IMR-90 (cell line): ENCODE data around the gene LY9. TPM values are rescaled to one million over a fixed set of nuclear protein-coding genes. Genes with fewer than 3 reads are reported as not detected.

ENCODE experiments used
- ATAC-seq: fragments of 200-7000 bp; cut with Tn5 transposase; 2 replicates; pipeline ENCODE4 v1.9.1; 2020; ENCODE audit warnings: low read depth, mild to moderate bottlenecking, moderate library complexity
- BruUV-seq: library from RNA; stranded (reverse); fragments of 400-500 nt; replicated peaks from 2 replicates; lab custom pipeline; 2021; lab: Mats Ljungman, UMichigan
- CTCF ChIA-PET: fragments of 300-600 bp; formaldehyde crosslinking; extraction: SDS; loops from one replicate; lab custom pipeline; 2021; ENCODE audit warnings: antibody characterized with exemption; lab: Yijun Ruan, JAX
- POLR2A ChIA-PET: fragments of 300-600 bp; sonication (Branson Sonifier 250); formaldehyde crosslinking; loops from one replicate; lab custom pipeline; 2022; ENCODE audit warnings: antibody characterized with exemption; ENCODE audit not compliant: unreplicated experiment; lab: Charles Lee
- DNase-seq: peaks from one replicate; pipeline ENCODE4 v3.0.0; 2013
- H2AFZ ChIP-seq: replicated peaks from 2 replicates; pipeline ENCODE3; 2013; ENCODE audit warnings: low read length, mild to moderate bottlenecking; ENCODE audit not compliant: poor library complexity
- H2AK5ac ChIP-seq: 2 replicates; pipeline ENCODE4 v1.6.1; 2013; ENCODE audit warnings: low read depth, low read length, inconsistent platforms
- H2AK9ac ChIP-seq: replicated peaks from 2 replicates; pipeline ENCODE3; 2013; ENCODE audit warnings: mild to moderate bottlenecking, low read depth, low read length, moderate library complexity; ENCODE audit not compliant: poor library complexity
- H2BK120ac ChIP-seq: 2 replicates; pipeline ENCODE4 v1.6.1; 2013; ENCODE audit warnings: low read depth, low read length, inconsistent platforms
- H2BK15ac ChIP-seq: 3 replicates; pipeline ENCODE4 v1.6.1; 2013; ENCODE audit warnings: low read depth, low read length, inconsistent platforms
- H2BK20ac ChIP-seq: 2 replicates; pipeline ENCODE4 v1.6.1; 2013; ENCODE audit warnings: low read depth, mild to moderate bottlenecking, inconsistent platforms, low read length, moderate library complexity
- H2BK5ac ChIP-seq: 2 replicates; pipeline ENCODE4 v1.6.1; 2013; ENCODE audit warnings: mild to moderate bottlenecking, low read depth, low read length, inconsistent platforms; ENCODE audit not compliant: poor library complexity, severe bottlenecking
- H3K14ac ChIP-seq: replicated peaks from 2 replicates; pipeline ENCODE4 v1.6.1; 2013; ENCODE audit warnings: low read depth, low read length, inconsistent platforms
- H3K18ac ChIP-seq: 2 replicates; pipeline ENCODE4 v1.6.1; 2013; ENCODE audit warnings: low read depth, low read length, control low read depth
- H3K23ac ChIP-seq: 2 replicates; pipeline ENCODE4 v1.6.1; 2013; ENCODE audit warnings: low read depth, low read length, inconsistent platforms
- H3K27ac ChIP-seq: 2 replicates; pipeline ENCODE4 v1.5.1; 2013; ENCODE audit warnings: mild to moderate bottlenecking, control low read depth, low read length; ENCODE audit not compliant: insufficient read depth
- H3K27me3 ChIP-seq: 2 replicates; pipeline ENCODE4 v1.6.1; 2013; ENCODE audit warnings: low read length; ENCODE audit not compliant: control insufficient read depth, insufficient read depth
- H3K36me3 ChIP-seq: 2 replicates; pipeline ENCODE4 v1.6.1; 2013; ENCODE audit warnings: low read length, mixed read lengths; ENCODE audit not compliant: control insufficient read depth, insufficient read depth
- H3K4ac ChIP-seq: 2 replicates; pipeline ENCODE4 v1.6.1; 2013; ENCODE audit warnings: low read depth, low read length, inconsistent platforms
- H3K4me1 ChIP-seq: 2 replicates; pipeline ENCODE4 v1.6.1; 2013; ENCODE audit warnings: low read length, mixed read lengths; ENCODE audit not compliant: control insufficient read depth, insufficient read depth
- H3K4me2 ChIP-seq: 2 replicates; pipeline ENCODE4 v1.6.1; 2013; ENCODE audit warnings: low read depth, mild to moderate bottlenecking, control low read depth, low read length, moderate library complexity
- H3K4me3 ChIP-seq: 2 replicates; pipeline ENCODE4 v1.5.1; 2013; ENCODE audit warnings: low read depth, mild to moderate bottlenecking, control low read depth, low read length, moderate library complexity; ENCODE audit not compliant: insufficient read depth
- H3K56ac ChIP-seq: 2 replicates; pipeline ENCODE4 v1.6.1; 2013; ENCODE audit warnings: low read length, inconsistent platforms; ENCODE audit not compliant: insufficient read depth; ENCODE audit errors: extremely low read depth
- H3K79me1 ChIP-seq, 2 experiments: 2 replicates each; pipeline ENCODE4 v1.6.1; 2013; ENCODE audit warnings: low read length in 2 of 2, inconsistent platforms in 1 of 2, low read depth in 1 of 2
- H3K9ac ChIP-seq: 2 replicates; pipeline ENCODE4 v1.6.1; 2013; ENCODE audit warnings: low read depth, low read length, control low read depth
- H3K9me1 ChIP-seq: 2 replicates; pipeline ENCODE4 v1.6.1; 2013; ENCODE audit warnings: low read length, inconsistent platforms; ENCODE audit not compliant: insufficient read depth
- H3K9me3 ChIP-seq: 2 replicates; pipeline ENCODE4 v1.6.1; 2013; ENCODE audit warnings: low read length; ENCODE audit not compliant: control insufficient read depth, insufficient read depth
- H4K20me1 ChIP-seq: 2 replicates; pipeline ENCODE4 v1.6.1; 2013; ENCODE audit warnings: low read length, inconsistent platforms; ENCODE audit not compliant: insufficient read depth
- H4K5ac ChIP-seq: 2 replicates; pipeline ENCODE4 v1.6.1; 2013; ENCODE audit warnings: mild to moderate bottlenecking, low read depth, low read length, control low read depth
- H4K8ac ChIP-seq, 2 experiments: 2 replicates each; pipeline ENCODE4 v1.6.1; 2013; ENCODE audit warnings: low read depth in 2 of 2, low read length in 2 of 2, control low read depth in 1 of 2, inconsistent platforms in 1 of 2
- H4K91ac ChIP-seq: 2 replicates; pipeline ENCODE4 v1.6.1; 2013; ENCODE audit warnings: low read depth, low read length, inconsistent platforms; ENCODE audit not compliant: insufficient read depth
- FOS ChIP-seq: fragments of 150-350 bp; IDR thresholded peaks from 2 replicates; pipeline ENCODE4 v1.6.1; 2016; ENCODE audit warnings: low read depth, low read length
- MAFK ChIP-seq: IDR thresholded peaks from 2 replicates; pipeline ENCODE4 v1.6.1; 2012; ENCODE audit warnings: low read depth, low read length, improper control_type of control experiment
- MAZ ChIP-seq: IDR thresholded peaks from 2 replicates; pipeline ENCODE4 v1.6.1; 2012; ENCODE audit warnings: low read depth, mild to moderate bottlenecking, low read length, improper control_type of control experiment, moderate library complexity, borderline replicate concordance
- NFE2L2 ChIP-seq: fragments of 150-350 bp; IDR thresholded peaks from 2 replicates; pipeline ENCODE4 v1.6.1; 2016; ENCODE audit warnings: low read depth, mild to moderate bottlenecking, low read length
- POLR2A ChIP-seq: IDR thresholded peaks from 2 replicates; pipeline ENCODE4 v1.6.1; 2012; ENCODE audit warnings: mild to moderate bottlenecking, low read depth, low read length
- RAD21 ChIP-seq: IDR thresholded peaks from 2 replicates; pipeline ENCODE4 v1.6.1; 2012; ENCODE audit warnings: low read length, improper control_type of control experiment
- RCOR1 ChIP-seq: IDR thresholded peaks from 2 replicates; pipeline ENCODE4 v1.6.1; 2012; ENCODE audit warnings: mild to moderate bottlenecking, low read length, improper control_type of control experiment; ENCODE audit not compliant: insufficient replicate concordance
- RFX5 ChIP-seq: IDR thresholded peaks from 2 replicates; pipeline ENCODE4 v1.8.0; 2012; ENCODE audit warnings: low read depth, mild to moderate bottlenecking, low read length, moderate library complexity
- SMC3 ChIP-seq: fragments of 150-350 bp; IDR thresholded peaks from 2 replicates; pipeline ENCODE4 v1.6.1; 2016; ENCODE audit warnings: low read depth, mild to moderate bottlenecking, antibody characterized with exemption, low read length, moderate library complexity
- WGBS, 2 experiments: methylation state at CpG; one replicate each; pipeline versions ENCODE4 v1.1.5 to v1.1.7; 2013; ENCODE audit warnings: missing lambda C conversion rate in 2 of 2; ENCODE audit not compliant: insufficient read length in 1 of 2; ENCODE audit errors: extremely low coverage in 2 of 2; 5-methylcytosine and 5-hydroxymethylcytosine counted together
- dilution Hi-C: fragments of 300-500 bp; cut with HindIII; formaldehyde crosslinking; loops from one replicate; pipeline ENCODE4 v1.14.3; 2018; ENCODE audit warnings: low sequenced_read_pairs; ENCODE audit not compliant: unreplicated experiment
- in situ Hi-C: fragments of 300-500 bp; cut with MboI; formaldehyde crosslinking; loops from 3 replicates; pipeline ENCODE4 v1.14.3; 2019; ENCODE audit warnings: low sequenced_read_pairs, inconsistent platforms, mixed read lengths
- intact Hi-C: fragments of 100-400 bp; cut with micrococcal nuclease; formaldehyde crosslinking; loops from 2 replicates; pipeline ENCODE4 v1.10.0; 2022
- polyA plus RNA-seq, 3 experiments: library from polyadenylated mRNA; depleted of rRNA; stranded (reverse); fragments of >200 nt; gene quantifications; 2 replicates each; pipeline ENCODE4 v1.2.3, GENCODE V29; 2012; ENCODE audit warnings: low replicate concordance in 1 of 3
- total RNA-seq: library from RNA; depleted of rRNA; stranded (reverse); fragments of >200 nt; gene quantifications from 2 replicates; pipeline ENCODE4 v1.2.3, GENCODE V29; 2012
- TF ChIP-seq, protein P1 (sequence below): fragments of 150-350 bp; IDR thresholded peaks from 2 replicates; pipeline ENCODE4 v1.6.1; 2016; ENCODE audit warnings: low read depth, mild to moderate bottlenecking, low read length, moderate library complexity, borderline replicate concordance

LY9 gene
- total and polyA plus RNA-seq, 2 of the 4 experiments (the other 2 are of a cell fraction): not detected

DNA sequence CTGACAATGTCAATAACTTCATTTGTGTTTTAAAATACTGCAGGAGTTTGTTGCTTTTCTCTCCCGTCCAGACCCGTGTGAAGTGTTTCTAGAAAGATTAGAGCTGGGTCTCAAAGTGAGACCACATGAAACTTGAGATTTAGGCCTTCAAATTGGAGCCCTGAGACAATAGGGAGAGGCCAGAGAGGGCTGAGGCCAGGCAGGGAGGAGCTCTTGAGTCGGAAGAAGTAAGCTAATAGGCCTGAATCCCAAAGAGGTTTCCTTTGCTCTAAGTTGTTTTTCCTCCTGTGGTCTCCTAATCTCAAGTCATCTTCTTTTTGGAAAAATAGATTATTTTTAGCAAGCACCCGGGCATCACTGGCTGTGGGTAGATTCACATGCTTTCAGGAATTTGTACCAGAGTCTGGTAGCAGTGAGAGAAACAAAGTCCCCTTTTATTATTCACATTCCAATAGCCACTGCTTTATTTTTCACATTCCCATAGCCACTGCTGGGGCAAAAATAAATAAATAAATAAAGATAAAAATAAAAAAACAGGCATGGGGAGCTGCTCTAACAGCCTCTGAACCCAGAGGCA is 41.1 kb downstream of the LY9 start:
- intact Hi-C loops: no loop called here

More for the DNA sequence above, 41.1 kb downstream of the LY9 start:
- TF ChIP-seq SMC3: no peak
- no peak for TF ChIP-seq RCOR1
- TF ChIP-seq POLR2A: no peak
- no peak for TF ChIP-seq NFE2L2
- TF ChIP-seq FOS: no peak
- no peak for TF ChIP-seq MAFK
- no peak for TF ChIP-seq MAZ
- no peak for TF ChIP-seq RAD21
- no peak for TF ChIP-seq RFX5
- TF ChIP-seq, protein P1, sequence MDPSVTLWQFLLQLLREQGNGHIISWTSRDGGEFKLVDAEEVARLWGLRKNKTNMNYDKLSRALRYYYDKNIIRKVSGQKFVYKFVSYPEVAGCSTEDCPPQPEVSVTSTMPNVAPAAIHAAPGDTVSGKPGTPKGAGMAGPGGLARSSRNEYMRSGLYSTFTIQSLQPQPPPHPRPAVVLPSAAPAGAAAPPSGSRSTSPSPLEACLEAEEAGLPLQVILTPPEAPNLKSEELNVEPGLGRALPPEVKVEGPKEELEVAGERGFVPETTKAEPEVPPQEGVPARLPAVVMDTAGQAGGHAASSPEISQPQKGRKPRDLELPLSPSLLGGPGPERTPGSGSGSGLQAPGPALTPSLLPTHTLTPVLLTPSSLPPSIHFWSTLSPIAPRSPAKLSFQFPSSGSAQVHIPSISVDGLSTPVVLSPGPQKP: no peak
- Histone ChIP-seq H2BK5ac (no peak overlapping the region), H4K8ac (no peak overlapping the region), H2BK120ac (no peak overlapping the region), H4K91ac (no peak overlapping the region), H3K9me1 (no peaks in the 10 kb centered on the region), H3K4me2 (no peak overlapping the region), H3K14ac (no peak overlapping the region), H2BK20ac (no peak overlapping the region), H4K20me1 (no peaks in the 10 kb centered on the region), H3K4ac (no peak overlapping the region), H3K9me3 (no peaks in the 10 kb centered on the region), H3K9ac (no peak overlapping the region), H3K27me3 (peaks cover 8% of the 10 kb centered on the region), H2AK5ac (no peak overlapping the region), H3K23ac (no peak overlapping the region), H3K18ac (no peak overlapping the region), H3K4me3 (no peak overlapping the region), H3K56ac (no peak overlapping the region), H2BK15ac (no peak overlapping the region), H3K27ac (no peak overlapping the region), H3K79me1 (no peaks in the 10 kb centered on the region), H3K4me1 (no peaks in the 10 kb centered on the region), H3K36me3 (no peaks in the 10 kb centered on the region), H4K5ac (no peak overlapping the region), H2AK9ac (no peak overlapping the region), H2AFZ (no peak overlapping the region)
- dilution Hi-C loops: no loop called here
- DNase-seq (no peak), ATAC-seq (no peak)
- BruUV-seq: no TSS peak
- POLR2A ChIA-PET: no interaction called here
- CTCF ChIA-PET: interaction anchor here (1.3 kb wide), 1 partner anchor 11 kb away, joined by 3 read pairs; no protein-coding TSS in a partner anchor
- WGBS, 2 experiments: no CpG with 5 or more reads among the region's 4 CpGs
- in situ Hi-C loops: no loop called here
